OCI-LY1 (cell line): Measurements from ENCODE around the gene RCAN3.

Experiments
- H2AFZ ChIP-seq: fragments of 200-600 bp; sonication (generic), shearing (Covaris generic); 2 replicates; pipeline ENCODE4 v1.6.0; 2014; ENCODE audit warnings: antibody characterized with exemption, mild to moderate bottlenecking, low read length
- H3F3A ChIP-seq: fragments of 200-600 bp; sonication (generic), shearing (Covaris generic); 2 replicates; pipeline ENCODE4 v1.6.0; 2014; ENCODE audit warnings: mild to moderate bottlenecking, antibody characterized with exemption, low read length, moderate library complexity; ENCODE audit not compliant: insufficient read depth
- H3K27ac ChIP-seq: fragments of 200-600 bp; sonication (generic); 2 replicates; pipeline ENCODE4 v1.5.1; 2014; ENCODE audit warnings: low read length, mixed run types, mild to moderate bottlenecking, low read depth; ENCODE audit not compliant: poor library complexity, severe bottlenecking
- H3K27me3 ChIP-seq: fragments of 200-600 bp; sonication (generic); 2 replicates; pipeline ENCODE4 v1.6.0; 2014; ENCODE audit warnings: antibody characterized with exemption, mild to moderate bottlenecking, low read length, moderate library complexity; ENCODE audit not compliant: insufficient read depth
- H3K36me3 ChIP-seq: fragments of 200-600 bp; sonication (generic); 2 replicates; pipeline ENCODE4 v1.6.1; 2014; ENCODE audit warnings: mild to moderate bottlenecking, antibody characterized with exemption, low read length, moderate library complexity, mixed read lengths; ENCODE audit not compliant: insufficient read depth
- H3K4me1 ChIP-seq: fragments of 200-600 bp; sonication (generic); 2 replicates; pipeline ENCODE4 v1.5.1; 2014; ENCODE audit warnings: mild to moderate bottlenecking, low read length, moderate library complexity; ENCODE audit not compliant: insufficient read depth, severe bottlenecking
- H3K4me2 ChIP-seq: fragments of 200-600 bp; sonication (generic), shearing (Covaris generic); 2 replicates; pipeline ENCODE4 v1.6.1; 2014; ENCODE audit warnings: low read length
- H3K4me3 ChIP-seq: fragments of 200-600 bp; sonication (generic); 2 replicates; pipeline ENCODE4 v1.5.1; 2014; ENCODE audit warnings: low read length, low read depth, mild to moderate bottlenecking, mixed read lengths; ENCODE audit not compliant: poor library complexity, severe bottlenecking
- H3K79me2 ChIP-seq: fragments of 200-600 bp; shearing (Covaris generic); 2 replicates; pipeline ENCODE4 v1.6.1; 2016; ENCODE audit warnings: mixed run types, low read length, mixed read lengths; ENCODE audit not compliant: insufficient read depth
- H3K9ac ChIP-seq: fragments of 200-600 bp; sonication (generic), shearing (Covaris generic); 2 replicates; pipeline ENCODE4 v1.6.1; 2014; ENCODE audit warnings: mild to moderate bottlenecking, low read length, mixed read lengths
- H3K9me2 ChIP-seq: fragments of 200-600 bp; sonication (generic), shearing (Covaris generic); 2 replicates; pipeline ENCODE4 v1.6.1; 2014; ENCODE audit warnings: low read depth, mild to moderate bottlenecking, low read length, mixed read lengths
- H3K9me3 ChIP-seq: fragments of 200-600 bp; shearing (Covaris generic); 2 replicates; pipeline ENCODE4 v1.6.1; 2014; ENCODE audit warnings: low read length, mixed read lengths
- H4K20me1 ChIP-seq: fragments of 200-600 bp; sonication (generic), shearing (Covaris generic); 2 replicates; pipeline ENCODE4 v1.6.0; 2016; ENCODE audit warnings: mild to moderate bottlenecking, low read length; ENCODE audit not compliant: insufficient read depth
- CTCF ChIP-seq: fragments of 200-600 bp; sonication (generic), shearing (Covaris generic); IDR thresholded peaks from 2 replicates; pipeline ENCODE4 v1.5.1; 2017; ENCODE audit warnings: mild to moderate bottlenecking, antibody characterized with exemption, low read length, moderate library complexity, mixed read lengths
- EZH2 ChIP-seq: fragments of 200-600 bp; sonication (generic), shearing (Covaris generic); IDR thresholded peaks from 2 replicates; pipeline ENCODE4 v1.8.0; 2017; ENCODE audit warnings: borderline replicate concordance, mixed run types, mild to moderate bottlenecking, antibody characterized with exemption, low read length, moderate library complexity, mixed read lengths

Gene RCAN3

GRCh38 chr1:24505816-24506215, 3.2 kb downstream of the RCAN3 start:
- H3K27me3 ChIP-seq: no peaks in the 10 kb centered on the region
- no peaks in the 10 kb centered on the region for H4K20me1 ChIP-seq
- no peak overlapping the region for H3K27ac ChIP-seq
- H3K9me2 ChIP-seq: no peaks in the 10 kb centered on the region
- no peak overlapping the region for H3K9ac ChIP-seq
- H3K9me3 ChIP-seq: no peaks in the 10 kb centered on the region
- H2AFZ ChIP-seq: no peak overlapping the region
- H3K36me3 ChIP-seq: no peaks in the 10 kb centered on the region; the same call in 1 of the 2 replicates
- no peak overlapping the region for H3K4me3 ChIP-seq
- no peak for TF ChIP-seq EZH2
- TF ChIP-seq CTCF: no peak
- H3K79me2 ChIP-seq: no peaks in the 10 kb centered on the region
- no peaks in the 10 kb centered on the region for H3F3A ChIP-seq
- peaks cover 26% of the 10 kb centered on the region for H3K4me1 ChIP-seq
- H3K4me2 ChIP-seq: no peak overlapping the region

DNA sequence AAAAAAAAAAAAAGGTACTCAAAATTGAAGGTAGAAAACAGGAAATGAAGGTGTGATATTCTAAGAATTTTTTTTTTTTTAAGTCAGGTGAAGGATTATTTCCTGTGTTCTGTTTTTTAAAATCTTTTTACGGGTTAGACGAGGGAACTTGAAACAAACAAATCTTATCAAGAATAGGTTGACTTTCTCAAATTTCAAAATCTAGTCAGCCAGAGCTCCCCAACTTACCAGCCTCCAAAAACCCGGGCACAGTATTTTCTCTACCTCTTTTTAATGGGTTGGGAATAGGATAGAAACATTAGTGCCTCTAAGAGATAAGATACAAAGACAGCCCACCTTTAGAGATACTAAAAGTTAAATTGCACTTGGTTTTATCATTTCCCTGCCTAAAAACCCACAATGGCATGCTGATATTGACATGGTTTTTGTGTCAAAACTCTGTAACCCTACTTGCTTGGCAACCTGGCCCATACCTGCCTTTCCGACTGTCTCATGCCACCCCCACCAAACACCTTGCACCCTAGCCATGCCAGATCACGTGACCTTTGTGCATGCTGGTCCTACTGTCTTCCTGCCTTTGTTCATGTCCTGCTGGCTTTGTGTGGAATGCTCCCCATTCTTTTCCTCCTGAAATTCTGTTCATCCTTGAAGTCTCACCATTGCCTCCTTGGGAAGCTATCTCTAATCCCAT, 4.2 kb downstream of the RCAN3 start:
- Histone ChIP-seq H3K4me2 (no peak overlapping the region), H3K9me3 (no peaks in the 10 kb centered on the region), H3K9me2 (no peaks in the 10 kb centered on the region), H3F3A (no peaks in the 10 kb centered on the region), H3K27ac (no peak overlapping the region), H3K4me3 (no peak overlapping the region), H3K36me3 (no peaks in the 10 kb centered on the region; the same call in 1 of the 2 replicates), H3K4me1 (peaks cover 17% of the 10 kb centered on the region), H3K9ac (no peak overlapping the region), H4K20me1 (no peaks in the 10 kb centered on the region), H3K79me2 (no peaks in the 10 kb centered on the region), H2AFZ (no peak overlapping the region), H3K27me3 (no peaks in the 10 kb centered on the region)
- TF ChIP-seq EZH2: no peak
- no peak for TF ChIP-seq CTCF

- Histone ChIP-seq H3K36me3 (no peaks in the 10 kb centered on the region; the same call in 1 of the 2 replicates), H3F3A (no peaks in the 10 kb centered on the region), H3K79me2 (no peaks in the 10 kb centered on the region), H3K9ac (no peak overlapping the region), H3K4me1 (peaks cover 13% of the 10 kb centered on the region), H3K4me2 (no peak overlapping the region), H3K4me3 (no peak overlapping the region), H3K9me3 (no peaks in the 10 kb centered on the region), H2AFZ (no peak overlapping the region), H3K27me3 (no peaks in the 10 kb centered on the region), H3K9me2 (no peaks in the 10 kb centered on the region), H4K20me1 (no peaks in the 10 kb centered on the region), H3K27ac (no peak overlapping the region)
- TF ChIP-seq CTCF (no peak), EZH2 (no peak)
Measured at GRCh38 chr1:24507405-24507804, 4.8 kb downstream of the RCAN3 start.
